IMR-90 (cell line): Measurements from ENCODE around the gene IFNG. TPM values are rescaled to one million over a fixed set of nuclear protein-coding genes. Genes with fewer than 3 reads are reported as not detected.

Source experiments
- ATAC-seq: fragments of 200-7000 bp; cut with Tn5 transposase; 2 replicates; pipeline ENCODE4 v1.9.1; 2020; ENCODE audit warnings: low read depth, mild to moderate bottlenecking, moderate library complexity
- BruUV-seq: library from RNA; stranded (reverse); fragments of 400-500 nt; replicated peaks from 2 replicates; lab custom pipeline; 2021; lab: Mats Ljungman, UMichigan
- CTCF ChIA-PET: fragments of 300-600 bp; formaldehyde crosslinking; extraction: SDS; loops from one replicate; lab custom pipeline; 2021; ENCODE audit warnings: antibody characterized with exemption; lab: Yijun Ruan, JAX
- POLR2A ChIA-PET: fragments of 300-600 bp; sonication (Branson Sonifier 250); formaldehyde crosslinking; loops from one replicate; lab custom pipeline; 2022; ENCODE audit warnings: antibody characterized with exemption; ENCODE audit not compliant: unreplicated experiment; lab: Charles Lee
- DNase-seq: peaks from one replicate; pipeline ENCODE4 v3.0.0; 2013
- H2AFZ ChIP-seq: replicated peaks from 2 replicates; pipeline ENCODE3; 2013; ENCODE audit warnings: low read length, mild to moderate bottlenecking; ENCODE audit not compliant: poor library complexity
- H2AK5ac ChIP-seq: 2 replicates; pipeline ENCODE4 v1.6.1; 2013; ENCODE audit warnings: low read depth, low read length, inconsistent platforms
- H2AK9ac ChIP-seq: replicated peaks from 2 replicates; pipeline ENCODE3; 2013; ENCODE audit warnings: mild to moderate bottlenecking, low read depth, low read length, moderate library complexity; ENCODE audit not compliant: poor library complexity
- H2BK120ac ChIP-seq: 2 replicates; pipeline ENCODE4 v1.6.1; 2013; ENCODE audit warnings: low read depth, low read length, inconsistent platforms
- H2BK15ac ChIP-seq: 3 replicates; pipeline ENCODE4 v1.6.1; 2013; ENCODE audit warnings: low read depth, low read length, inconsistent platforms
- H2BK20ac ChIP-seq: 2 replicates; pipeline ENCODE4 v1.6.1; 2013; ENCODE audit warnings: low read depth, mild to moderate bottlenecking, inconsistent platforms, low read length, moderate library complexity
- H2BK5ac ChIP-seq: 2 replicates; pipeline ENCODE4 v1.6.1; 2013; ENCODE audit warnings: mild to moderate bottlenecking, low read depth, low read length, inconsistent platforms; ENCODE audit not compliant: poor library complexity, severe bottlenecking
- H3K14ac ChIP-seq: replicated peaks from 2 replicates; pipeline ENCODE4 v1.6.1; 2013; ENCODE audit warnings: low read depth, low read length, inconsistent platforms
- H3K18ac ChIP-seq: 2 replicates; pipeline ENCODE4 v1.6.1; 2013; ENCODE audit warnings: low read depth, low read length, control low read depth
- H3K23ac ChIP-seq: 2 replicates; pipeline ENCODE4 v1.6.1; 2013; ENCODE audit warnings: low read depth, low read length, inconsistent platforms
- H3K27ac ChIP-seq: 2 replicates; pipeline ENCODE4 v1.5.1; 2013; ENCODE audit warnings: mild to moderate bottlenecking, control low read depth, low read length; ENCODE audit not compliant: insufficient read depth
- H3K27me3 ChIP-seq: 2 replicates; pipeline ENCODE4 v1.6.1; 2013; ENCODE audit warnings: low read length; ENCODE audit not compliant: control insufficient read depth, insufficient read depth
- H3K36me3 ChIP-seq: 2 replicates; pipeline ENCODE4 v1.6.1; 2013; ENCODE audit warnings: low read length, mixed read lengths; ENCODE audit not compliant: control insufficient read depth, insufficient read depth
- H3K4ac ChIP-seq: 2 replicates; pipeline ENCODE4 v1.6.1; 2013; ENCODE audit warnings: low read depth, low read length, inconsistent platforms
- H3K4me1 ChIP-seq: 2 replicates; pipeline ENCODE4 v1.6.1; 2013; ENCODE audit warnings: low read length, mixed read lengths; ENCODE audit not compliant: control insufficient read depth, insufficient read depth
- H3K4me2 ChIP-seq: 2 replicates; pipeline ENCODE4 v1.6.1; 2013; ENCODE audit warnings: low read depth, mild to moderate bottlenecking, control low read depth, low read length, moderate library complexity
- H3K4me3 ChIP-seq: 2 replicates; pipeline ENCODE4 v1.5.1; 2013; ENCODE audit warnings: low read depth, mild to moderate bottlenecking, control low read depth, low read length, moderate library complexity; ENCODE audit not compliant: insufficient read depth
- H3K56ac ChIP-seq: 2 replicates; pipeline ENCODE4 v1.6.1; 2013; ENCODE audit warnings: low read length, inconsistent platforms; ENCODE audit not compliant: insufficient read depth; ENCODE audit errors: extremely low read depth
- H3K79me1 ChIP-seq, 2 experiments: 2 replicates each; pipeline ENCODE4 v1.6.1; 2013; ENCODE audit warnings: low read length in 2 of 2, inconsistent platforms in 1 of 2, low read depth in 1 of 2
- H3K9ac ChIP-seq: 2 replicates; pipeline ENCODE4 v1.6.1; 2013; ENCODE audit warnings: low read depth, low read length, control low read depth
- H3K9me1 ChIP-seq: 2 replicates; pipeline ENCODE4 v1.6.1; 2013; ENCODE audit warnings: low read length, inconsistent platforms; ENCODE audit not compliant: insufficient read depth
- H3K9me3 ChIP-seq: 2 replicates; pipeline ENCODE4 v1.6.1; 2013; ENCODE audit warnings: low read length; ENCODE audit not compliant: control insufficient read depth, insufficient read depth
- H4K20me1 ChIP-seq: 2 replicates; pipeline ENCODE4 v1.6.1; 2013; ENCODE audit warnings: low read length, inconsistent platforms; ENCODE audit not compliant: insufficient read depth
- H4K5ac ChIP-seq: 2 replicates; pipeline ENCODE4 v1.6.1; 2013; ENCODE audit warnings: mild to moderate bottlenecking, low read depth, low read length, control low read depth
- H4K8ac ChIP-seq, 2 experiments: 2 replicates each; pipeline ENCODE4 v1.6.1; 2013; ENCODE audit warnings: low read depth in 2 of 2, low read length in 2 of 2, control low read depth in 1 of 2, inconsistent platforms in 1 of 2
- H4K91ac ChIP-seq: 2 replicates; pipeline ENCODE4 v1.6.1; 2013; ENCODE audit warnings: low read depth, low read length, inconsistent platforms; ENCODE audit not compliant: insufficient read depth
- BHLHE40 ChIP-seq: fragments of 150-350 bp; IDR thresholded peaks from 2 replicates; pipeline ENCODE4 v1.6.1; 2016; ENCODE audit warnings: mild to moderate bottlenecking, low read depth, low read length
- CEBPB ChIP-seq: IDR thresholded peaks from 2 replicates; pipeline ENCODE4 v1.6.1; 2012; ENCODE audit warnings: low read depth, low read length, improper control_type of control experiment
- CTCF ChIP-seq: conservative IDR thresholded peaks from 2 replicates; pipeline ENCODE4 v1.5.1; 2012; ENCODE audit warnings: mild to moderate bottlenecking, low read depth, low read length, improper control_type of control experiment
- ELK1 ChIP-seq: fragments of 150-350 bp; IDR thresholded peaks from 2 replicates; pipeline ENCODE4 v1.6.1; 2016; ENCODE audit warnings: low read depth, mild to moderate bottlenecking, low read length, moderate library complexity, borderline replicate concordance
- FOS ChIP-seq: fragments of 150-350 bp; IDR thresholded peaks from 2 replicates; pipeline ENCODE4 v1.6.1; 2016; ENCODE audit warnings: low read depth, low read length
- MAFK ChIP-seq: IDR thresholded peaks from 2 replicates; pipeline ENCODE4 v1.6.1; 2012; ENCODE audit warnings: low read depth, low read length, improper control_type of control experiment
- MAZ ChIP-seq: IDR thresholded peaks from 2 replicates; pipeline ENCODE4 v1.6.1; 2012; ENCODE audit warnings: low read depth, mild to moderate bottlenecking, low read length, improper control_type of control experiment, moderate library complexity, borderline replicate concordance
- MXI1 ChIP-seq: IDR thresholded peaks from 2 replicates; pipeline ENCODE4 v1.6.1; 2012; ENCODE audit warnings: low read depth, mild to moderate bottlenecking, low read length, moderate library complexity, borderline replicate concordance
- NFE2L2 ChIP-seq: fragments of 150-350 bp; IDR thresholded peaks from 2 replicates; pipeline ENCODE4 v1.6.1; 2016; ENCODE audit warnings: low read depth, mild to moderate bottlenecking, low read length
- POLR2A ChIP-seq: IDR thresholded peaks from 2 replicates; pipeline ENCODE4 v1.6.1; 2012; ENCODE audit warnings: mild to moderate bottlenecking, low read depth, low read length
- RAD21 ChIP-seq: IDR thresholded peaks from 2 replicates; pipeline ENCODE4 v1.6.1; 2012; ENCODE audit warnings: low read length, improper control_type of control experiment
- RCOR1 ChIP-seq: IDR thresholded peaks from 2 replicates; pipeline ENCODE4 v1.6.1; 2012; ENCODE audit warnings: mild to moderate bottlenecking, low read length, improper control_type of control experiment; ENCODE audit not compliant: insufficient replicate concordance
- RFX5 ChIP-seq: IDR thresholded peaks from 2 replicates; pipeline ENCODE4 v1.8.0; 2012; ENCODE audit warnings: low read depth, mild to moderate bottlenecking, low read length, moderate library complexity
- SMC3 ChIP-seq: fragments of 150-350 bp; IDR thresholded peaks from 2 replicates; pipeline ENCODE4 v1.6.1; 2016; ENCODE audit warnings: low read depth, mild to moderate bottlenecking, antibody characterized with exemption, low read length, moderate library complexity
- USF2 ChIP-seq: fragments of 150-350 bp; IDR thresholded peaks from 2 replicates; pipeline ENCODE4 v1.6.1; 2017; ENCODE audit warnings: mild to moderate bottlenecking, antibody characterized with exemption, low read length, low read depth
- WGBS, 2 experiments: methylation state at CpG; one replicate each; pipeline versions ENCODE4 v1.1.5 to v1.1.7; 2013; ENCODE audit warnings: missing lambda C conversion rate in 2 of 2; ENCODE audit not compliant: insufficient read length in 1 of 2; ENCODE audit errors: extremely low coverage in 2 of 2; 5-methylcytosine and 5-hydroxymethylcytosine counted together
- dilution Hi-C: fragments of 300-500 bp; cut with HindIII; formaldehyde crosslinking; loops from one replicate; pipeline ENCODE4 v1.14.3; 2018; ENCODE audit warnings: low sequenced_read_pairs; ENCODE audit not compliant: unreplicated experiment
- in situ Hi-C: fragments of 300-500 bp; cut with MboI; formaldehyde crosslinking; loops from 3 replicates; pipeline ENCODE4 v1.14.3; 2019; ENCODE audit warnings: low sequenced_read_pairs, inconsistent platforms, mixed read lengths
- intact Hi-C: fragments of 100-400 bp; cut with micrococcal nuclease; formaldehyde crosslinking; loops from 2 replicates; pipeline ENCODE4 v1.10.0; 2022
- polyA plus RNA-seq, 3 experiments: library from polyadenylated mRNA; depleted of rRNA; stranded (reverse); fragments of >200 nt; gene quantifications; 2 replicates each; pipeline ENCODE4 v1.2.3, GENCODE V29; 2012; ENCODE audit warnings: low replicate concordance in 1 of 3
- total RNA-seq: library from RNA; depleted of rRNA; stranded (reverse); fragments of >200 nt; gene quantifications from 2 replicates; pipeline ENCODE4 v1.2.3, GENCODE V29; 2012

The IFNG gene
- total and polyA plus RNA-seq, 2 of the 4 experiments (the other 2 are of a cell fraction), result not detected

GRCh38 chr12:68177562-68177961 is 18.0 kb upstream of the IFNG start:
- WGBS, 2 experiments, result no CpG with 5 or more reads among the region's 2 CpGs
- ATAC-seq (no peak), DNase-seq (no peak)
- Histone ChIP-seq H3K23ac (no peak overlapping the region), H4K5ac (no peak overlapping the region), H3K36me3 (no peaks in the 10 kb centered on the region), H3K4me3 (no peak overlapping the region), H3K9me1 (no peaks in the 10 kb centered on the region), H3K9me3 (no peaks in the 10 kb centered on the region), H3K27me3 (no peaks in the 10 kb centered on the region), H3K56ac (no peak overlapping the region), H4K8ac (no peak overlapping the region), H2BK5ac (no peak overlapping the region), H4K20me1 (no peaks in the 10 kb centered on the region), H3K4ac (no peak overlapping the region), H3K27ac (no peak overlapping the region), H4K91ac (no peak overlapping the region), H3K4me1 (no peaks in the 10 kb centered on the region), H3K18ac (no peak overlapping the region), H3K4me2 (no peak overlapping the region), H3K14ac (no peak overlapping the region), H3K9ac (no peak overlapping the region), H2BK120ac (no peak overlapping the region), H3K79me1 (no peaks in the 10 kb centered on the region), H2AFZ (no peak overlapping the region), H2AK9ac (no peak overlapping the region), H2BK20ac (no peak overlapping the region), H2BK15ac (no peak overlapping the region), H2AK5ac (no peak overlapping the region)
- no TSS peak for BruUV-seq
- POLR2A ChIA-PET, result no interaction called here
- intact Hi-C loops, result no loop called here
- TF ChIP-seq ELK1 (no peak), POLR2A (no peak), CTCF (no peak), BHLHE40 (no peak), USF2 (no peak), NFE2L2 (no peak), FOS (no peak), SMC3 (no peak), MAZ (no peak), MXI1 (no peak), RAD21 (no peak), RFX5 (no peak), MAFK (no peak), CEBPB (no peak), RCOR1 (no peak)
- CTCF ChIA-PET, result interaction anchor here (0.7 kb wide), 1 partner anchor 967 kb away, joined by 3 read pairs; no protein-coding TSS in a partner anchor
- dilution Hi-C loops, result no loop called here
- in situ Hi-C loops, result no loop called here
